ENCODE measurements around the gene RHBDF2.

The RHBDF2 gene

DNA sequence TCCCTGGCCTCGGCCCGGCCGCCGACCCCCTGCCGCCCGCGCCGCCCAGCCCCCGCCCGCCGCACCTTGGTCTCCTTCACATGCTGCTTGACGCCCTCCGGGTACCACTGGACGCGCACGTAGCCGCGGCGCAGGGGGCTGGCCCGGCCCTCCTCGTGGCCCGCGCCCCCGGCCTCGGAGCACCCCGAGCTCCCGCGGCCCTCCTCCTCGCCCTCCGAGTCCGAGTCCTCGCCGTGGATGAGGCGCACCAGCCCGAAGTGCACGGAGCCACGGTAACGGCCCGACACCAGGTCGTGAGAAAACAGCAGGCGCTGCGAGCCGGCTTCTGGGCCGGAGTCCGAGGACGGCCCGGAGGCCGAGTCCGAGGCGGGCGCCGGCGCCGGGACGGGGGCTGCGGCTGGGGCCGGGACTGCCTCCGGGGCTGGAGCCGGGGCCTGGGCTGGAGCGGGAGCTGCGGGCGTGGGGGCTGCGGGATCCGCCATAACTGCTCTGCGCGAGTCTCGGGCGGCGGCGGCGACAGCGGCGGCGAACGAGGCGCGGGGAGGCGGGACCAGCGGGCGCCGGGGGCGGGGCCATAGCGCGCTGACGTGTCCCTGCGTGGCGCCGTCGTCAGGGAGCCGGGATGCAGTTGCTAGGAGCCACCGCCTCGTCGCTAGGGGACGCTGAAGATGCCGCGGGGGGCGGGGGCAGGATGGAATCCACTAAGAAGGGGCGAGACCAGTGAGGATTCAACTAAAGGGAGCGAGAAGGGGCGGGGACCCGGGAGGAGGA lies 48.4 kb downstream of the RHBDF2 start, which contains the start of gene UBE2O:
TSS of gene UBE2O (minus strand) at position 493 of the 771 bp plus-strand sequence. CDS start at position 482, 11 bp downstream.
- in situ Hi-C loops (cut with HindIII; ENCODE audit: low pct_ligation_motif_present, low pct_unique_long_range_greater_than_20kb, low sequenced_read_pairs) = no loop called here
- peak; percentile 86 for DNase-seq

DNA sequence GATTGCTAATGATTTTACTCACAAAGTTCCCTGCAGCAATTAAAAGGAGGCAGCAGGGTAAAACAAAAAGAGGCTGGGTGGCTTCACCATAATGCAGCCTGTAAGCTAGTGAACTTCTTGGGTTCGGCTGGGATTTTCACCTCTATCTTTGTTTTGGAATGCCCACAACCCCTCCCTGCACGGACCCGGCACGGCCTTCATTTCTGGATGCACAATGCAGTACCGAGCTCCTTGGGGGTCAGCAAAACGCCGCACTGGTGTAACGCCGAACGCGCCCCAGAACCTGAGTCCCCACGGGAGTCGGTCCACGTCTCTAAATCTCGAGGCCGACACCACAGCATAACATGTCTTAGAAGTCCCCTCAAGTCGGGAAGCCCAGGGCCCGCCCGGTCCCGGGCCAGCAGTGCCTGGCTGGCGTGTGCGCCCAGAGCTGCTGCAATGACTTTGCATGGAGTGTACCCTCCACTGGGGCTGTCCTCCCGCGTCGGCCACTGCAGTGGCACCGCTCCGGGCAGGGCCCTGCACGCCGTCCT lies 49.0 kb downstream of the RHBDF2 start:
- DNase-seq = no peak
- in situ Hi-C loops (cut with HindIII; ENCODE audit: low pct_ligation_motif_present, low pct_unique_long_range_greater_than_20kb, low sequenced_read_pairs) = no loop called here

DNA sequence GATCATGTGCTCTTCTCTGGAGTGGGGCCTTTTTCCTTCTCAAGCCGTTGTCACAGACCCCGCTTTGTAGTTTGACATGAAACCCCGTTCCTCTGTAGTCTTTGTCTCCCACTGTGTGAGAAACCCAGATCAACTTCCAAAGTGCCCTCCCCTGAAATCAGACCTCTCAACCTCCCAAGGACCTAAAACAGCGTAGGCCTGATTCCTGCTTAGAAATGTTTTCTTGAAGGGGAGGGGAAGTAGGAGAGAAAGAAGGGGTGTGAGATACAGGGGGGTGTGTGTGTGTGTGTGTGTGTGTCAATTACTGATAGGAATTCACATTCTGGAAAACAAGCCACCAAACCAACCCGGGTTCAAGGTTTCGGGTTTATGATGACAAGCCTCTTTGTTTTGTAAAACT lies 49.7 kb downstream of the RHBDF2 start:
- in situ Hi-C loops (cut with HindIII; ENCODE audit: low pct_ligation_motif_present, low pct_unique_long_range_greater_than_20kb, low sequenced_read_pairs) = no loop called here
- no peak for DNase-seq

DNA sequence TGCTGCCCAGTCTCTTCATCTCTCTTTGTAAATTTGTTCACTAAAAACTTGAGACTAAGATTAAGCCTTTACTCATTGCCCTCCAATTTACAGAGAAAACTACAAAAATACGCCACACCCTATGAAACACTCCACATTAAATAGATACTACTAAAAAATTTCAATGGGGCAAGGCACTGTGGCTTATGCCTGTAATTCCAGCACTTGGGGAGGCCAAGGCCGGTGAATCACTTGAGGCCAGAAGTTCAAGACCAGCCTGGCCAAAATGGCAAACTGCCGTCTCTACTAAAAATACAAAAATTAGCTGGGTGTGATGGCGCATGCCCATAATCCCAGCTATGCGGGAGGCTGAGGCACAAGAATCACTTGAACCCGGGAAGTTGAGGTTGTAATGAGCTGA lies 52.1 kb downstream of the RHBDF2 start:
- in situ Hi-C loops (cut with HindIII; ENCODE audit: low pct_ligation_motif_present, low pct_unique_long_range_greater_than_20kb, low sequenced_read_pairs) = no loop called here
- DNase-seq = no peak

DNA sequence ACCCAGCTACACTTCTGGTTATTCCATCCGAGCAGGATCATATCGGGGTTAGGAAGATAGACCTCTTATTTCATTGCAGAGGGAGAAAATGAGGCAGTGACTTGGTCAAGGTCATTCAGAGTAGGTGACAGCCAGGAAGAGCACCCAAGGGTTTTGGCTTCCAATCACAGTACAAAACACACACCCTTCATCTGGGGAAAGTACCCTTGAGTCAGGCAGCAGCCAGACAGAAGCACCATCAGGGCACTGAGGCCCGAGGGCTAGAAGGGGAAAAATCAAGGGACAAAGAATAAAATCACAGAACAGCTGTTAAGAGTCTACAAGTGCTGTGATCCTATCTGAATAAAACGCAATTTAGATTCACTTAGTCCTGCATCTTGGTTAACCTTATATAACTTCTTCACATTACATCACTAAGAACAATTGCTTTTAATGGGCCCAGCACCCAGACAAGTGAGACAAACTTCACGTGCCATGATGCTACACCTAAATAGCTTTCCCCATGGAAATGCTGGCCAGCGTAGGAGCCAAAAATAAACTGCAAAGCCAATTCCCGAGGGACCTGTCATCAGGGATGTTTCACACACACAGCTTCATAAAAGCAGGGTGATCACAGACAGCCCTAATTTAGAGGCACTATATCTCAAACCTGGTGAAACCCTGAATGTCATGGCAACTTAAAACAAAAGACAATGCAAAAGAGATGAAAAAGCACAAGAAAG lies 53.1 kb downstream of the RHBDF2 start:
- in situ Hi-C loops (cut with HindIII; ENCODE audit: low pct_ligation_motif_present, low pct_unique_long_range_greater_than_20kb, low sequenced_read_pairs) = no loop called here
- no peak for DNase-seq

DNA sequence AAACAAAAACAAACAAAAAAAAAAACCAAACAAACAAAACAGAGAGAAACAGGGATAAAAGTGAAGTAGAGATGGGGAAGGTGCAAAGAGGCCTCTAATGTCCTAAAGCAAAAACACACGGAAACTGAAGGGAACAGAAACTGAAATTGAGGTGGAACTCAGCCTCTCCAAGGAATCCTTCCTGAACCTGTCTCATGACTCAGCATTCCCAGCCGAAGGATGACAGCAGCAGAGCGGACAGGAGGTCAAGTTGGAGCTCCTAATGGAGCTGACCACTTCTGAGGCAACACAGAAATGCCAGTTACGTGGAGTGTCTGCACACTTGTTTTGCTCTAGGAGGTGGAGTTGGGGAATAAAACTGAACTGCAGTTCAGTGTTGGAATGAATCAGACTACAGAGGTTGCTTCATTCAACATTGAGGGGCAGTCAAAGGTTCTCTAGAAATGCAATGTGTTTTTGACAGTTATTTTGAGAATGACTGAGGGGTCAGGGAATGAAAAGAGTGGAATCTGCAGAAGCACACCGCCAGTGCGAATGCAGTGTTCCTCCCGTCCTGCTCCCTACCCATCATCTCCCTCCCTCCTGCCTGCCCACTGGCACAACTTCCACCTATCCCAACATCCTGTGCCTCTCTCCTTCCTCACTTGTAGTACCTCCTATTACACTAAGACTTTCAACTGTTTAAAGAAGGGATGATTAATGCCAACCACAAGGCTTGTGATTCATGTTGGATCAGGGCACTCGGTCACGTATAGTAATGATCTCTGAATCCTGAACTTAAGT lies 54.6 kb downstream of the RHBDF2 start:
- DNase-seq = peak; percentile 93
- in situ Hi-C loops (cut with HindIII; ENCODE audit: low pct_ligation_motif_present, low pct_unique_long_range_greater_than_20kb, low sequenced_read_pairs) = no loop called here

DNA sequence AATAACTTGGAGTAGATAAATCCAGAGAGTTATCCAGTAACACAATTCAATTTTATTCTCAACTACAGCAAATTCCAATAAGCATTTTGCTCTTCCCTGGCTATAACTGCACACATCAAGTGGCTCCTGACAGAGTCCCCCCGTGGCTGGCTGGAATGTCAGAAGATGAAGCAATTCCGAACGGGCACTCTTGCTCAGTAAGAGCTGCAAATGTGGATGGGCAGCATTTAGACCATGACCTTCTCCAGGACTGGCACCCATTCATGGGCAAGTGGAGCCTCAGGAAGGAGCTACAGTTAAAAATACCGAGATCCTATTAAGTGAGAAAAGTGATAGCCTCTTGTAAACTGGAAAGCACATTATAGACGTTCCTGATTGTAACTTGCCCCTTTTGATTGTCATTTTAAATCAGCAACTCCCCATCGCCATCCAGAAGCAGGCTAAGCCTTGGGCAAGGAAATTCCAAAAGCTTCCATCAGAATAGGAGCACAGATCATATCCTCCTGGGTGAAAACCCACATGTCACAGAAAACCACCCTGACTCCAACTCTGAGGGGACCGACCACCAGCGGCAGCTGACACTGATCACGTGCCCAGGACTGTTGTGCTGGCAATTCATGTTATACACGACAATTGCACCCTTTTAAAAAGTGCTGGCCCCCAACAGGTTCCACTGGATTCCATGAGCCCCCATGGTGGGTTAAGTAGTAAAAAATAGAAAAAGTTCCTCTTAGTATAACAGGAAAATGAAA lies 55.4 kb downstream of the RHBDF2 start:
- DNase-seq = no peak
- in situ Hi-C loops (cut with HindIII; ENCODE audit: low pct_ligation_motif_present, low pct_unique_long_range_greater_than_20kb, low sequenced_read_pairs) = no loop called here

DNA sequence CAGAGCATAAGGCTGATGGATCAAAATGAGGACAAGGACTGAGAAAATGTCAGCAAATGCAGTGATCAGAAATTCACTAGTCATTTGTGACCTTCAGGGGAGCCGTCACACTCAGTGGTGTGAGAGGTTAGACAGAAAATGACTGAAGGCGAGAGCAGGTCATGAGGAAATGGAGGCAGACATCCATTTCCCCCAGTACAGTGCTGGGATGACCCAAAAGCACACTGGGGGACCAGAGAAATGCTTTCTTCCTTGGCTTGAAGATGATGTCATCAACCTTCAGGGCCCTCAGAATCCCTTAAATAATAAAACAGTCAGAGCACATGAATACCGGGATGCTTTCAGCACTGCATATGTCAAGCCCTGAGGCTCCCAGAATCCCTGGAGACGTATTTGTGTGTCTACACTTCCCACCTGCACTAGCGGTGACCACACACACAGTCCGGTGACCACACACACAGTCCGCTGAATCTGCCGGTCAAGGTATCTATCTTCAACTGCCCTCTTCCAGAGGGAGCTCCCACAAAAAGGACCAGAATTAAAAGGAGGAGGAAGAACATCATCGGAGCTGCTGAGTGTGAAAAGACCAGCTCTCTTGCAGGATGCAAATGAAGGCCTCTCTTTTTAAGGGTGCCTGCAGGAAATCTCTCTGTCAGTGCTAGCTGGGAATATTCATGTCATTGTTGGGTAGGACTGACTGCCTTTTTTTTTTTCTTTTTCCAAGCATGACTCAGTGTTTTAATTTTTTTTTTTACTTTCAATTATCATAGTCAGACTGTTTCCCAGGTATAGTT lies 56.5 kb downstream of the RHBDF2 start:
- DNase-seq = no peak
- in situ Hi-C loops (cut with HindIII; ENCODE audit: low pct_ligation_motif_present, low pct_unique_long_range_greater_than_20kb, low sequenced_read_pairs) = no loop called here

DNA sequence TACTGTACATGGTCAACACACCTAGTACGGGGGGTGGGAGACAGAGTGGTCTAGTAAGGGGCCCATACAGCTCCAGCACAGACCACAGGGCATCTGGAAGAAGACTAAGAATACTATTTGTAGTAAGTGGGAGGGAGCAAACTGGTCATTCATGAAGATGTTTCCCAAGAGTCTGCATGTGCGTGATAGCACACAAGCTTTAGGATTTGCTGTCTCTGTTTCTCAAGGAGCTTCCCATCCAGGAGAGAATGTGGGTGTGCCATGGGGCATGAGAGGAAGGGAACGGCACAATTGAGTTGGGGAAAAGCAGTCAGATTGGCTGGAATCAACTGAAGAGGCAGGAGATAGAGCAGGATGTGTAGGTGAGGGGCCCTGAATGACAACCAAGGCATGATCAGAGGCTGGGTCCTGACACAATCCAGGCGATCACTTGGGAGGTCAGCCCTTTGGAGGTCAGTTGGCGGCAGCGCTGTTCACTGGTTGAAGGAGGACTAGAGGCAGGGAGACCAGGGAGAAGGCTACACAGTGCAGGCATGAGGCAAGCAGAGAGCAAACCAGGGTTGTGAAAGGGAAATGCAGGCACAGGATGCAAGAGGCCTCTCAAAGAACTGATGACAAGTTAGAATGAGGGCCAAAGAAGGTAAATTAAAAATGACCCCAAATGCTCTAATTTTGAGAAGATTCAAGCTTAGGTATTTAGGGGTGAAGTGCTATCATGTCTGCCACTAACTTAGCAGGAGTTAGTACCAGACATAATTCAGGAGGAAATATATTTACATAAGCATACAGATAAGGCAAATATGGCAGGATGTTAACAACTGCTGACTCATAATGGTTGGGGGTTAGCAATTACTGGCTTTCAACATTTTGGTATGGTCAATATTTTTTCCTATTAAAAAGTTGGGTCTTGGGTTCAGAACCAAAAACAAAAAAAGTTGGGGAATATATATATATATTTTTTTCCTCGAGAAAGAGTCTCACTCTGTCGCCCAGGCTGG lies 58.6 kb downstream of the RHBDF2 start:
- DNase-seq = no peak
- in situ Hi-C loops (cut with HindIII; ENCODE audit: low pct_ligation_motif_present, low pct_unique_long_range_greater_than_20kb, low sequenced_read_pairs) = no loop called here

DNA sequence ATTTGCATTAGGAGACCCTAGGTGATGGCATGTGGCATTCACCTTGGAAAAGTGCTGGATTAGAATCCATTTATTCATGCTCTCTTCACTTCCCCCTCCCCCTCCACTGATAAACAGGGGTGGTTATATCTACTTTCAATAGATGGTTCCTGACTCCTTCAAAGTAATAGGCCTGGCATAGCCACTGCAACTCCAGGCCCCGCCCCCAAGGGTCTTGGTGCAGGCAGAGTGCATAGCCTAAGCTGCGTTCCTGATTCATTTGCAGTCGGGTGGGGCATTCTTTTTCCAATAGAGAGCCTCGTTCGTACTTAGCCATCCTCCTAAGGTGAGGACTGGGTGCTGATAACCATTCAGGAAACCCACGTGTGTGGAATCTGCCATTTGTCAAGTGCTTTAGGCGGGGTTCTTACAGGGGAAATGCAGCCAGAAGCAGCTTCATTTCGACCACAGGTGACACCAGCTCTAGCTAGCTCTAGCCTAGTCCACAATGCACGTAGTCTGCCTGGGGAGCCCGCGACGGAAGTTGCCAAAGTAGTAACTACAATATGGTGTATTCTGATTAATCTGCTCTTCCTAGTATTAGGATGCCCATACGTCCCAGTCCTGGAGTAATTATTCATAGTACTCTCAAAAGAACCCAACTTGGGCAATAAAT lies 59.4 kb downstream of the RHBDF2 start:
- in situ Hi-C loops (cut with HindIII; ENCODE audit: low pct_ligation_motif_present, low pct_unique_long_range_greater_than_20kb, low sequenced_read_pairs) = no loop called here

DNA sequence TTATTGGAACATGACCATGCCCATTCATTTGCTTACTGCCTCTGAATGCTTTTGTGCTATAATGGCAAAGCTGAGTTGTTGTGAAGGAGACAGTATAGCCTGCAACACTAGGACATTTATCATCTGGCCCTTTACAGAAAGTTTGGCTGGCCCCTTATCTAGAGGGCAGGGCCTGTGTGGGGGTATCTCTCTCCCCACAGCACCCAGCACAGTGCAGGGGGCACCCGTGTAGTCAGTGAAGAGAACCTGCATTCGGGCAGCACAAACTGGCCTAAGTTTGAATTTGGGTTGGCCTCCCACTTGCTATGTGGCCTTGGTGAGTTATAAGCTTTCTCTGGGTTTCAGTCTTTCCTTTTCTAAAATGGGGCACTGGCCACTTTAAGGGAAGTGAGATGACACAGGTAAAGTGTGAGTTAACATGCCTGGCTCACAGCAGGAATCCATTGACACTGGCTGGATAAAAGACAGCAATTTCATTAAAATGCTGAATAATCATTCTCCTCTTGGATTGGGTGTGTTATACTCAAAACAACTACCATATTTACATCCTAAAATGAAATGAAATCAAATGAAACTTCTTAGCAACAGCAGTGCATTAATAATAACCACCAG lies 60.4 kb downstream of the RHBDF2 start:
- DNase-seq = no peak

More for the DNA sequence above, 59.4 kb downstream of the RHBDF2 start:
- no peak for DNase-seq

DNA sequence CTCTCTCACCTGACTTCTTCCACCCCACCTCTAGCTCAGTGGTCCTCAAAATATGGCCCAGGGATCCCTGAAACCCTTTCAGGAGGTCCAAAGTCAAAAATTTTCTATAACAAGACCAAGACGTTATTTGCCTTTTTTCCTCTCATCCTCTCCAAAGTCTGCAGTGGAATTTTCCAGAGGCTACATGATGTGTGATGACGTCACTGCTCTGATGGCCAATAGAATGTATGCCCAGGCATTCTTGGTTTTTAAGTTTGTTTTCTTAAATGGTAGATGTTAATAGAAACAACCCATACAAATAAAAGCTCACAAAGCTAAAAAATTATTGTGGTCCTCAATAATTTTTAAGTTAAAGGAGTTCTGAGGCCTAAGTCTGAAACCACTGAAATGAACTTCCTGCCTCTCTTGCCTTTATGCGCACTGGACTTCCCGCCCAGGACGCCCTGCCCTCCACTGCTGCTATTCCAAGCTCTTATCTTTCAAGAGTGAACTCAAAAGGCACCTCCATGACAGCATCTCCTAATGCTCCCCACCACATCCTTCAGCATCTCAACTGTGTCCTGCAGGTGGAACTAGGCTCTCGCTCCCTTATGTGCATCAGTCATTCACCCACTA lies 61.8 kb downstream of the RHBDF2 start:
- in situ Hi-C loops (cut with HindIII; ENCODE audit: low pct_ligation_motif_present, low pct_unique_long_range_greater_than_20kb, low sequenced_read_pairs) = no loop called here
- DNase-seq = no peak

More for the DNA sequence above, 60.4 kb downstream of the RHBDF2 start:
- in situ Hi-C loops (cut with HindIII; ENCODE audit: low pct_ligation_motif_present, low pct_unique_long_range_greater_than_20kb, low sequenced_read_pairs) = no loop called here

DNA sequence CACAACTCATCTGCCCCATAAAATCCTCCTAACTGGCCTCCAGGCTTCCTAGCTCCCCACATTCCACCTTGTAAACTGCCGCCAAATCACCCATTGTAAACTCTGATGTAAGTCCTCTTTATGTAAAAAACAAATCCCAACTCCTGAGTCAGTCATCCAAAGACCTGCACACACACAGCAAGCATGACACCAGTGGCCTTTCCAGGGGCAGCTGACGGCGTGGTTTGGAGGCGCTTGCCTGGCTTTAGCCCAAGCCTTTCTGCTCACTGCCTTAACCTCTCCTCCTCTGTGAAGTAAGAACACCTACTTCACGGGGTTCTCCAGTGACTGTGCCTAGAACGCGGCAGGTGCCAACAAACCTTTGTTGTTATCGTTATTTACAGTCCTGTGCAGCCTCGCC lies 62.3 kb downstream of the RHBDF2 start:
- in situ Hi-C loops (cut with HindIII; ENCODE audit: low pct_ligation_motif_present, low pct_unique_long_range_greater_than_20kb, low sequenced_read_pairs) = no loop called here
- no peak for DNase-seq

DNA sequence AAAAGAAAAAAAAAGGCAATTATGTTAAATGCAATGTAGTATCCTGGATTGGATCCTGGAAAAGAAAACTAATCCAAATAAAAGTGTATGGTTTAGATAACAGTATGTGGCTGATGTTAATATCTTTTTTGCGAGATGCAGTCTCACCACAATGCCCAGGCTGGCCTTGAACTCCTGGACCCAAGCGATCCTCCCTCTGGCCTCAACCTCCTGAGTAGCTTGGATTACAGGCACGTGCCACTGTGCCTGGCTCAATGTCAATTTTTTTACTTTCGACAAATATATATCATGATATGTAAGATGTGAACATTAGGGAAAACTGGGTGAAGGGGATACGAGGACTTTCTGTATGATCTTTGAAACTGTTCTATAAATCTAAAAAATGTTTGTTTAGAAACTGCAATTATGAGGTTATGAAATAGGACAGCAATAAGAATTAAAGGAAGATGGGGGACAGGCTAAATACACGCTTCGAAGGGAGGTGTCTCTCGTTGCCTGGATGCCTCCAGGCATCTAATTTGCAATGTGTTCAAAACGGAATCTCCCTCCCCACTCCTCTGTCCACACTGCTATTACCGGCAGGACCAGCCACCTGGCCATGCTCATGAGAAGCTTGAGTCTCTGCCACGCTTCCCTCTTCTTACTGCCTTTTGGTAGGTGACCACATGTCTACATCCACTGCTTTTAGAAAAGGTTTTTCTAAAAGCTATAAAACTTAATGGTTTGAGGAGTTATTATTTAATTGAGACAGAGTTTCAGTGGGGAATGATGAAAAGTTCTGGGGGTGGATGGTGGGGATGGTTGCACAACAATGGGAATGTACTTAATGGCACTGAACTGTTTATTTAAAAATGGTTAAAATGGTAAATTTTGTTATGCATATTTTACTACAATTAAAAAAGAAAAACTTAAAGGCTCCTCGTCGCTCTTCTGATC lies 63.5 kb downstream of the RHBDF2 start:
- no peak for DNase-seq
- in situ Hi-C loops (cut with HindIII; ENCODE audit: low pct_ligation_motif_present, low pct_unique_long_range_greater_than_20kb, low sequenced_read_pairs) = no loop called here

Data from ACHN (cell line).